Gastrocnemius medialis (tissue), 4 donors: ENCODE measurements around the gene COL25A1. TPM values are rescaled to one million over a fixed set of nuclear protein-coding genes. Genes with fewer than 3 reads are reported as not detected.

Experiments
- ATAC-seq, 2 donors: fragments of 150-250 bp; one replicate each; pipeline ENCODE4 v1.9.1; 2016
- DNase-seq, 2 donors: peaks; one replicate each; pipeline ENCODE4 v3.0.0-alpha.2; 2019
- H3K27ac ChIP-seq, 4 donors: fragments of 200-600 bp; sonication (generic); 1 replicate in 1 of 4; 2 replicates in 3 of 4; pipeline ENCODE4 v1.5.1; 2016 to 2018; ENCODE audit warnings: mild to moderate bottlenecking in 2 of 4, moderate library complexity in 1 of 4
- H3K27me3 ChIP-seq, 3 donors: fragments of 200-600 bp; sonication (generic) in 2 of 3; 1 replicate in 1 of 3; 2 replicates in 2 of 3; pipeline versions ENCODE4 v1.5.1 to v1.6.0; 2016 to 2019; ENCODE audit warnings: mild to moderate bottlenecking in 1 of 3, moderate library complexity in 1 of 3
- H3K36me3 ChIP-seq, 2 donors: fragments of 200-600 bp; sonication (generic) in 1 of 2; one replicate each; pipeline ENCODE4 v1.5.1; 2017 to 2018
- H3K4me1 ChIP-seq, 2 donors: fragments of 200-600 bp; sonication (generic) in 1 of 2; one replicate each; pipeline ENCODE4 v1.5.1; 2016 to 2017; ENCODE audit warnings: mild to moderate bottlenecking in 2 of 2
- H3K4me3 ChIP-seq, 4 donors: fragments of 200-600 bp; sonication (generic) in 3 of 4; 1 replicate in 1 of 4; 2 replicates in 3 of 4; pipeline ENCODE4 v1.5.1; 2016 to 2019; ENCODE audit warnings: mild to moderate bottlenecking in 2 of 4
- H3K9me3 ChIP-seq, 3 donors: fragments of 200-600 bp; sonication (generic) in 2 of 3; 1 replicate in 1 of 3; 2 replicates in 2 of 3; pipeline ENCODE4 v1.5.1; 2016 to 2019
- CTCF ChIP-seq, 5 experiments: fragments of 450-650 bp in 3 of 5; fragments of 200-600 bp in 2 of 5; sonication (generic) in 2 of 5; IDR thresholded peaks in 4 of 5; conservative IDR thresholded peaks in 1 of 5; 1 replicate in 4 of 5; 2 replicates in 1 of 5; pipeline ENCODE4 v1.5.1; 2016 to 2019; ENCODE audit warnings: antibody characterized with exemption in 5 of 5, mild to moderate bottlenecking in 3 of 5, moderate library complexity in 3 of 5
- POLR2A ChIP-seq, 2 donors: fragments of 450-650 bp; IDR thresholded peaks; one replicate each; pipeline ENCODE4 v1.6.1; 2017; ENCODE audit warnings: antibody characterized with exemption in 2 of 2, mild to moderate bottlenecking in 2 of 2, moderate library complexity in 2 of 2
- in situ Hi-C, 4 donors: fragments of 200-750 bp; cut with MboI; loops; one replicate each; pipeline versions ENCODE4 v1.15.0 to v1.8.0; 2017; ENCODE audit warnings: low sequenced_read_pairs in 4 of 4
- intact Hi-C: fragments of 100-400 bp; cut with DNase I; formaldehyde crosslinking; loops from one replicate; pipeline ENCODE4 v1.15.1; 2023; ENCODE audit warnings: low total_unique reads
- total RNA-seq, 4 donors: library from RNA; depleted of rRNA; stranded (reverse); fragments of >200 nt; gene quantifications; one replicate each; pipeline versions ENCODE4 v1.1.0 to v1.2.3, GENCODE V29; 2016

COL25A1 gene
- total RNA-seq, 4 donors from 2014 or later = 0.27 to 2.0 (median 0.85) TPM; not detected in 1

- in situ Hi-C loops (no loop called here), intact Hi-C loops (no loop called here)
- peaks cover 3 to 6% of the 10 kb centered on the region in 2 donors for H3K4me1 ChIP-seq
- no peaks in the 10 kb centered on the region for H3K36me3 ChIP-seq
- H3K27me3 ChIP-seq = no peaks in the 10 kb centered on the region
- no peak for ATAC-seq
- no peaks in the 10 kb centered on the region for H3K9me3 ChIP-seq
- no peak for TF ChIP-seq CTCF (IDR thresholded peaks at IDR 0.05 in 4 of 5, conservative IDR thresholded peaks at IDR 0.05 in 1 of 5)
- TF ChIP-seq POLR2A (IDR thresholded peaks at IDR 0.05) = no peak
- no peak for DNase-seq
- H3K27ac ChIP-seq = no peak overlapping the region
- H3K4me3 ChIP-seq = no peak overlapping the region
Measured at GRCh38 chr4:108796173-108796572, 506.3 kb downstream of the COL25A1 start.

GRCh38 chr4:108795733-108796132 lies 506.7 kb downstream of the COL25A1 start:
- Histone ChIP-seq H3K27ac (no peak overlapping the region), H3K9me3 (no peaks in the 10 kb centered on the region), H3K27me3 (no peaks in the 10 kb centered on the region), H3K4me1 (peaks cover 3 to 6% of the 10 kb centered on the region in 2 donors), H3K36me3 (no peaks in the 10 kb centered on the region), H3K4me3 (no peak overlapping the region)
- no peak for TF ChIP-seq CTCF (IDR thresholded peaks at IDR 0.05 in 4 of 5, conservative IDR thresholded peaks at IDR 0.05 in 1 of 5)
- TF ChIP-seq POLR2A (IDR thresholded peaks at IDR 0.05) = no peak
- intact Hi-C loops = no loop called here
- in situ Hi-C loops = no loop called here
- DNase-seq (no peak), ATAC-seq (no peak)

GRCh38 chr4:108794136-108794535 lies 508.3 kb downstream of the COL25A1 start:
- ATAC-seq (no peak), DNase-seq (no peak)
- H3K4me3 ChIP-seq = no peak overlapping the region
- TF ChIP-seq POLR2A (IDR thresholded peaks at IDR 0.05) = no peak
- no peak for TF ChIP-seq CTCF (IDR thresholded peaks at IDR 0.05 in 4 of 5, conservative IDR thresholded peaks at IDR 0.05 in 1 of 5)
- in situ Hi-C loops (no loop called here), intact Hi-C loops (no loop called here)
- no peaks in the 10 kb centered on the region for H3K9me3 ChIP-seq
- peaks cover 3 to 6% of the 10 kb centered on the region in 2 donors for H3K4me1 ChIP-seq
- no peaks in the 10 kb centered on the region for H3K36me3 ChIP-seq
- H3K27me3 ChIP-seq = no peaks in the 10 kb centered on the region
- H3K27ac ChIP-seq = no peak overlapping the region

- intact Hi-C loops = no loop called here
- Histone ChIP-seq H3K27me3 (no peaks in the 10 kb centered on the region), H3K27ac (no peak overlapping the region), H3K9me3 (no peaks in the 10 kb centered on the region), H3K4me3 (no peak overlapping the region), H3K36me3 (no peaks in the 10 kb centered on the region), H3K4me1 (peaks cover 3 to 6% of the 10 kb centered on the region in 2 donors)
- TF ChIP-seq CTCF (IDR thresholded peaks at IDR 0.05 in 4 of 5, conservative IDR thresholded peaks at IDR 0.05 in 1 of 5) (no peak), POLR2A (IDR thresholded peaks at IDR 0.05) (no peak)
- in situ Hi-C loops = no loop called here
- ATAC-seq (no peak), DNase-seq (no peak)
Measured at GRCh38 chr4:108793415-108793814, 509.0 kb downstream of the COL25A1 start.

GRCh38 chr4:108788731-108789130 lies 513.7 kb downstream of the COL25A1 start:
- no peak for ATAC-seq
- Histone ChIP-seq H3K4me1 (peaks cover 0 to under 1% of the 10 kb centered on the region in 2 donors), H3K36me3 (no peaks in the 10 kb centered on the region), H3K4me3 (no peak overlapping the region), H3K27ac (no peak overlapping the region), H3K9me3 (no peaks in the 10 kb centered on the region), H3K27me3 (no peaks in the 10 kb centered on the region)
- no peak for TF ChIP-seq CTCF (IDR thresholded peaks at IDR 0.05 in 4 of 5, conservative IDR thresholded peaks at IDR 0.05 in 1 of 5)
- no peak for TF ChIP-seq POLR2A (IDR thresholded peaks at IDR 0.05)
- intact Hi-C loops = no loop called here
- DNase-seq = no peak
- in situ Hi-C loops = no loop called here
